Measurements from ENCODE around the gene C15orf39. TPM values are rescaled to one million over a fixed set of nuclear protein-coding genes. Genes with fewer than 3 reads are reported as not detected.

C15orf39 gene
- total RNA-seq, 6 experiments from 2014 or later = 3.6 to 9.4 (median 5.8) TPM

DNA sequence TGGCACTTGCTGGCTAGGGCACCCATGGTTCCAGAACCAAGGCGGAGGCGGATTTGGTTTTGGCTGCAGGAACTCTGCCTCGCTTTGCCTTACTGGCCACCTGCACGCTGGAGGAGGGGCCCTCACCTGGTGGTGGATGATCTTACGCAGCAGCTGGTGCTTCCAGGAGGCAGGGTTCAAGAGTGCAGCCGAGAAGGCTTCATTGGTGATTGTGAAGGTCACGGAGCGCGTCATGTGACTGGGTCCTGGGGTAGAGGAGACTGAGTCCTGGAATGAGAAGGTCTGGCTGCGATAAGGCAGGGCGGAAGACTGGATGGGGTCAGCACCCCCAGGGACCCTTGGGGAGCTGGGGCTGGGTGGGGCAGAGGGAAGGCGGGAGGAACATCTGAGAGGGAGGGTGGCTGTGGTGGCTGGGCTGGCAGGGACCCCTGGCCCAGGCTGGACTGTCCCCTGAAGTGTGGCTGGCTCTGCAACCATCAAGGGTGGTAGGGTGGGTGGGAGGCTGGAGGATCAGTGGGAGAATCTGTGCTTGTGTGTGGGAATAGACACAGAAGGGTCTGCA is 30.7 kb downstream of the C15orf39 start:
- no peaks in the 10 kb centered on the region for H3K27me3 ChIP-seq
- 85% methylated on average over 12 of the region's 12 CpGs for WGBS (ENCODE audit: insufficient coverage, low coverage, low lambda C conversion rate, missing lambda C conversion rate)

DNA sequence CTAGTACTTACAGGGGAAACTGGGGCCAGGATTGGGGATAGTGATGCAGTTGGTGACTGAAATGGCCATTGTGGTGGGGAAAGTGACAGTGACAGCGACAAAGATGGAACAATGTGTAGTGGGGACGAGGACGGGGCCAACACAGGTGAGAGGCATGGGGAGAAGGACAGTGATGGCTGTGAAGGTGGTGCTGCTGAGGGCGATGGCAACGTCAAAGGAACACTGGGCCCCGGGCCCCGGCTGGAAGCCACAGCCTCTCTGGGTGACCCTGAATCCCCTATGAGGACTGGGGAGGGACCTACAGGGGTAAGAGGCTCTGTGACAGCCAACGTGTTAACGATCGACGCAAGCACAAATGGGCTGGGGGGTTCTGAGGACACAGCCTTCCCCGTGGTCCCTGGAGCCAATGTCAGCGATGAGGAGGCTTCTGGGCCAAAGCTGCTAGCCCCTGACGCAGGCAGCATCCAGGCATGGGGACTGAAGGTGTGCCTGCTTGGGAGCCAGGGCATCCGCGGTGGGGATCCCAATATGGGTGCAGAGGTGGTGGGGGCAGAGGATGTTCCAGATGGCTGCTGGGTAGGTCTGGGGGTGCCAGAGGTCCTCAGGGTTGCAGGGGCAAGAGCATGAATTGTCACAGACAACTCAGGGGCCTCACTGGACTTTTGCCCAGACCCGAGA is 31.3 kb downstream of the C15orf39 start:
- Histone ChIP-seq H3K27ac (no peak overlapping the region), H3K9me3 (no peaks in the 10 kb centered on the region), H3K27me3 (no peaks in the 10 kb centered on the region), H3K36me3 (no peaks in the 10 kb centered on the region), H3K4me1 (no peaks in the 10 kb centered on the region), H3K4me3 (no peak overlapping the region)
- DNase-seq = peak in 1 of 3 donors; percentile 41
- 94% methylated on average over 3 of the region's 17 CpGs for WGBS (ENCODE audit: insufficient coverage, low coverage, low lambda C conversion rate, missing lambda C conversion rate)
- ATAC-seq = no peak
- intact Hi-C loops (cut with DNase I) = no loop called here
- TF ChIP-seq, protein P1, sequence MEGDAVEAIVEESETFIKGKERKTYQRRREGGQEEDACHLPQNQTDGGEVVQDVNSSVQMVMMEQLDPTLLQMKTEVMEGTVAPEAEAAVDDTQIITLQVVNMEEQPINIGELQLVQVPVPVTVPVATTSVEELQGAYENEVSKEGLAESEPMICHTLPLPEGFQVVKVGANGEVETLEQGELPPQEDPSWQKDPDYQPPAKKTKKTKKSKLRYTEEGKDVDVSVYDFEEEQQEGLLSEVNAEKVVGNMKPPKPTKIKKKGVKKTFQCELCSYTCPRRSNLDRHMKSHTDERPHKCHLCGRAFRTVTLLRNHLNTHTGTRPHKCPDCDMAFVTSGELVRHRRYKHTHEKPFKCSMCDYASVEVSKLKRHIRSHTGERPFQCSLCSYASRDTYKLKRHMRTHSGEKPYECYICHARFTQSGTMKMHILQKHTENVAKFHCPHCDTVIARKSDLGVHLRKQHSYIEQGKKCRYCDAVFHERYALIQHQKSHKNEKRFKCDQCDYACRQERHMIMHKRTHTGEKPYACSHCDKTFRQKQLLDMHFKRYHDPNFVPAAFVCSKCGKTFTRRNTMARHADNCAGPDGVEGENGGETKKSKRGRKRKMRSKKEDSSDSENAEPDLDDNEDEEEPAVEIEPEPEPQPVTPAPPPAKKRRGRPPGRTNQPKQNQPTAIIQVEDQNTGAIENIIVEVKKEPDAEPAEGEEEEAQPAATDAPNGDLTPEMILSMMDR (IDR thresholded peaks at IDR 0.05) = no peak
- TF ChIP-seq POLR2A (IDR thresholded peaks at IDR 0.05) = no peak

More for the DNA sequence above, 30.7 kb downstream of the C15orf39 start:
- H3K4me1 ChIP-seq = no peaks in the 10 kb centered on the region
- H3K27ac ChIP-seq = no peak overlapping the region
- intact Hi-C loops (cut with DNase I) = no loop called here
- TF ChIP-seq, protein P1 (IDR thresholded peaks at IDR 0.05) = no peak
- TF ChIP-seq POLR2A (IDR thresholded peaks at IDR 0.05) = no peak
- H3K36me3 ChIP-seq = no peaks in the 10 kb centered on the region
- DNase-seq (peak in 1 of 3 donors; percentile 37), ATAC-seq (no peak)
- no peaks in the 10 kb centered on the region for H3K9me3 ChIP-seq
- no peak overlapping the region for H3K4me3 ChIP-seq

DNA sequence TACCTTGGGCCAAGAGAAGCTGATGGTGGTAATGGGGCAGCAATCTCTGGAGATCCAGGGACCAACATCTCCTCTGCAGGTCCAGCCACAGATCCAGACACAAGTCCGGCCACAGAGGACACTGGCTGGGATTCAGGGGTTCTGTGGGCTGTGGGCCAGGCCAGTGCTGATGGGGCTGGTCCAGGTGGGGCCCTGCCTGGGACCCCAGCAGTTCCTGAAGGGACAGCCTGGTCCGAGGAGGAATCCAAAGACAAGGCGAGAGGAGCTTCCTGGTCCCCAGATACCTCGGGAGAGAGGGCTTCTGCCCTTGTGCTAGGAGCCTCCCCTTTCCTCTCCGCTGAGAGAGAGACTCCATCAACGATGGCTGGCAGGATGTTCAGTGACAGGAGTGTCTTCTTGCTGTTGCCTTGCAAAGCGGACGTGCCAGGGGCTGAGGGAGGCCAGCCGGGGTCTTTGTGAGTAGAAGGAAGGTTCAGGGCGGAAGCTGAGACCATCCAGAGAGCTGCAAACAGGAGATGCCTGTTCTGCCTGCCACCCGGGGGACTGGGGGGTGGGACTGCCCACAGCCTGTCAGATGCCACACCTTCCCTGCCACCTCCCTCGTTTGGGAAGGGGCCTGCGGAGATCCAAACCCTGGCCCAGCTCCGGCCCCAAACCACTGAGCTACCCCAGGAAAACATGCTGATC is 32.0 kb downstream of the C15orf39 start:
- H3K4me3 ChIP-seq = no peak overlapping the region
- no peaks in the 10 kb centered on the region for H3K9me3 ChIP-seq
- peak in 1 of 3 donors; percentile 38 for DNase-seq
- no peak overlapping the region for H3K27ac ChIP-seq
- no peak for TF ChIP-seq POLR2A (IDR thresholded peaks at IDR 0.05)
- TF ChIP-seq, protein P1 (IDR thresholded peaks at IDR 0.05) = no peak
- no peaks in the 10 kb centered on the region for H3K36me3 ChIP-seq
- H3K4me1 ChIP-seq = no peaks in the 10 kb centered on the region
- intact Hi-C loops (cut with DNase I) = no loop called here
- WGBS (ENCODE audit: insufficient coverage, low coverage, low lambda C conversion rate, missing lambda C conversion rate) = no CpG with 5 or more reads among the region's 14 CpGs
- ATAC-seq = no peak
- no peaks in the 10 kb centered on the region for H3K27me3 ChIP-seq

DNA sequence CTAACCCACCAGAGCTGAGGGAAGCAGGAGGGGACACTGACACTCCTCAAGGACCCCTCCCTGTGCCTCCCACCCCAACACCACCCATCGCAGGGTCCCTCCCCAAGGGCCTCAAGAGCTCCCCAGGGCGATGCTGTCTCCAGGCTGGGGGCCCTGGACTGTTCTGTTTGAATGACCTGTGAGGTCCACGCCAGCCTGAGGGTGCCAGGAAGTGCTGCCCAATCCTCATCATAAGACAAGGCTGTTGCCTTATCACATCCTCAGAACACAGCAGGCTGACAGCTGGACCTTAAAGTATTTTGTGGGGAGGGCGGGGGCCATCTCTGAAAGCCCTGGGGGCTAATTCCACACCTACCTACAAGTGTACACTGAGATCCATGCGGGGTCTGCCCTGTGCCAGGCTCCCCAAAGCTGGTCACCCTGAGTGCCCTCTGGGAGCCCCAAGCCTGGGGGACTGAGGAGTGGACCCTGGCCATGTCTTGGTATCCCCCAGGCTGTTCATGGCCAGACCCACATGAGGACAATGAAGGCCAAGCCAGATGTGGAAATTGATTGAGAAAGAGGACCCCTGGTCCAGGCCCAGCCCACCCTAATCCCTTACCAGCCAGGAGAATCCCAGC is 32.6 kb downstream of the C15orf39 start:
- intact Hi-C loops (cut with DNase I) = no loop called here
- no peak overlapping the region for H3K4me3 ChIP-seq
- DNase-seq (peak in 1 of 3 donors; percentile 37), ATAC-seq (no peak)
- H3K36me3 ChIP-seq = no peaks in the 10 kb centered on the region
- no peak overlapping the region for H3K27ac ChIP-seq
- H3K9me3 ChIP-seq = no peaks in the 10 kb centered on the region
- no peaks in the 10 kb centered on the region for H3K27me3 ChIP-seq
- TF ChIP-seq POLR2A (IDR thresholded peaks at IDR 0.05) = no peak
- TF ChIP-seq, protein P1 (IDR thresholded peaks at IDR 0.05) = no peak
- WGBS (ENCODE audit: insufficient coverage, low coverage, low lambda C conversion rate, missing lambda C conversion rate) = no CpG with 5 or more reads among the region's 5 CpGs
- H3K4me1 ChIP-seq = no peaks in the 10 kb centered on the region
